GM23338 (cell line): ENCODE results near the gene ACP3. TPM values are rescaled to one million over a fixed set of nuclear protein-coding genes. Genes with fewer than 3 reads are reported as not detected.
A peak's percentile ranks its signal among the peaks of the same experiment; 100 is the strongest.

Experiments
- ATAC-seq: fragments of 200-7000 bp; cut with Tn5 transposase; 3 replicates; pipeline ENCODE4 v1.9.1; 2020
- DNase-seq: peaks from one replicate; pipeline ENCODE4 v3.0.0-alpha.2; 2015; ENCODE audit warnings: low spot score
- H2AFZ ChIP-seq: fragments of 200-600 bp; sonication (generic); 2 replicates; pipeline ENCODE4 v1.8.0; 2016; ENCODE audit warnings: antibody characterized with exemption, mild to moderate bottlenecking, moderate library complexity
- H3F3A ChIP-seq: fragments of 200-600 bp; sonication (generic); replicated peaks from 2 replicates; pipeline ENCODE4 v1.8.0; 2017; ENCODE audit warnings: antibody characterized with exemption, mixed run types, low read depth
- H3K27ac ChIP-seq: fragments of 200-600 bp; sonication (generic); 2 replicates; pipeline ENCODE4 v1.6.1; 2016; ENCODE audit warnings: low read depth
- H3K27me3 ChIP-seq: fragments of 200-600 bp; sonication (generic); 2 replicates; pipeline ENCODE4 v1.8.0; 2016; ENCODE audit warnings: mild to moderate bottlenecking, mixed run types, moderate library complexity; ENCODE audit not compliant: insufficient read depth
- H3K36me3 ChIP-seq: fragments of 200-600 bp; sonication (generic); 2 replicates; pipeline ENCODE4 v1.8.0; 2016; ENCODE audit warnings: mild to moderate bottlenecking; ENCODE audit not compliant: insufficient read depth
- H3K4me1 ChIP-seq: fragments of 200-600 bp; sonication (generic); 2 replicates; pipeline ENCODE4 v1.8.0; 2016; ENCODE audit warnings: mild to moderate bottlenecking, moderate library complexity; ENCODE audit not compliant: insufficient read depth
- H3K4me2 ChIP-seq: fragments of 200-600 bp; sonication (generic); 2 replicates; pipeline ENCODE4 v1.7.1; 2017; ENCODE audit warnings: mixed run types
- H3K4me3 ChIP-seq: fragments of 200-600 bp; sonication (generic); 2 replicates; pipeline ENCODE4 v1.6.1; 2016; ENCODE audit warnings: mixed run types
- H3K79me2 ChIP-seq: fragments of 200-600 bp; sonication (generic); replicated peaks from 2 replicates; pipeline ENCODE4 v1.8.0; 2017; ENCODE audit warnings: mild to moderate bottlenecking; ENCODE audit not compliant: insufficient read depth
- H3K9me2 ChIP-seq: fragments of 200-600 bp; sonication (generic); 2 replicates; pipeline ENCODE4 v1.8.0; 2017; ENCODE audit not compliant: insufficient read depth
- H4K20me1 ChIP-seq: fragments of 200-600 bp; sonication (generic); replicated peaks from 2 replicates; pipeline ENCODE4 v1.8.0; 2017; ENCODE audit warnings: mild to moderate bottlenecking; ENCODE audit not compliant: insufficient read depth
- H3K27ac Mint-ChIP-seq: 2 replicates; pipeline ENCODE4 v1.8.0; 2020; ENCODE audit warnings: inconsistent platforms, mild to moderate bottlenecking, moderate library complexity, mixed read lengths
- H3K27me3 Mint-ChIP-seq: 3 replicates; pipeline ENCODE4 v1.8.0; 2022; ENCODE audit warnings: low read depth, mild to moderate bottlenecking, moderate library complexity, mixed read lengths, inconsistent platforms; ENCODE audit not compliant: insufficient read depth, poor library complexity
- H3K36me3 Mint-ChIP-seq: 3 replicates; pipeline ENCODE4 v1.8.0; 2021; ENCODE audit warnings: low read depth, mild to moderate bottlenecking, inconsistent platforms, moderate library complexity, mixed read lengths
- H3K4me1 Mint-ChIP-seq: 3 replicates; pipeline ENCODE4 v1.8.0; 2020; ENCODE audit warnings: mild to moderate bottlenecking, inconsistent platforms, mixed read lengths
- H3K4me3 Mint-ChIP-seq: 3 replicates; pipeline ENCODE4 v1.8.0; 2021; ENCODE audit warnings: moderate library complexity, mild to moderate bottlenecking, inconsistent platforms, mixed read lengths
- H3K9me3 Mint-ChIP-seq: 3 replicates; pipeline ENCODE4 v1.8.0; 2020; ENCODE audit warnings: moderate library complexity, mild to moderate bottlenecking, inconsistent platforms, mixed read lengths
- ETS1 ChIP-seq: IDR thresholded peaks from 2 replicates; pipeline ENCODE4 v1.6.1; 2016; ENCODE audit warnings: antibody characterized with exemption
- EZH2 ChIP-seq: fragments of 200-600 bp; sonication (generic); IDR thresholded peaks from one replicate; pipeline ENCODE4 v1.8.0; 2017; ENCODE audit warnings: antibody characterized with exemption, mild to moderate bottlenecking, low read depth; ENCODE audit not compliant: unreplicated experiment
- EZH2phosphoT487 ChIP-seq: fragments of 200-600 bp; sonication (generic); IDR thresholded peaks from one replicate; pipeline ENCODE4 v1.8.1; 2018; ENCODE audit warnings: antibody characterized with exemption; ENCODE audit not compliant: unreplicated experiment
- NANOG ChIP-seq: IDR thresholded peaks from 2 replicates; pipeline ENCODE4 v1.6.1; 2016; ENCODE audit warnings: antibody characterized with exemption, borderline replicate concordance
- REST ChIP-seq: IDR thresholded peaks from one replicate; pipeline ENCODE4 v1.6.1; 2018; ENCODE audit warnings: antibody characterized with exemption; ENCODE audit not compliant: unreplicated experiment
- STAT1 ChIP-seq: IDR thresholded peaks from one replicate; pipeline ENCODE4 v1.6.1; 2016; ENCODE audit warnings: antibody characterized with exemption; ENCODE audit not compliant: unreplicated experiment
- ZNF114 ChIP-seq: fragments of 250-450 bp; sonication (Bioruptor Pico); IDR thresholded peaks from 2 replicates; pipeline ENCODE4 v1.5.0; 2020; ENCODE audit warnings: mild to moderate bottlenecking, moderate library complexity
- ZNF331 ChIP-seq: fragments of 250-450 bp; sonication (Bioruptor Pico); IDR thresholded peaks from 2 replicates; pipeline ENCODE4 v1.5.0; 2020; ENCODE audit warnings: low read depth, mild to moderate bottlenecking, moderate library complexity
- polyA plus RNA-seq: library from polyadenylated mRNA; unstranded; fragments of >200 nt; fragmentation: Nextera tagmentation; extraction: Ambion mirVana; gene quantifications from 2 replicates; pipeline ENCODE4 v1.2.1, GENCODE V29; 2016
- total RNA-seq: library from RNA; depleted of rRNA; stranded (reverse); fragments of >200 nt; shearing (Covaris generic); gene quantifications from 2 replicates; pipeline ENCODE4 v1.2.3, GENCODE V29; 2014
- TF ChIP-seq, protein P1 (sequence below), 2 experiments: fragments of 200-600 bp in 1 of 2; sonication (generic) in 1 of 2; conservative IDR thresholded peaks; 2 replicates each; pipeline versions ENCODE4 v1.5.1 to v1.6.1; 2016 to 2017; ENCODE audit warnings: antibody characterized with exemption in 2 of 2, low read depth in 2 of 2, mild to moderate bottlenecking in 2 of 2, moderate library complexity in 1 of 2
- TF ChIP-seq, protein P2 (sequence below): fragments of 250-450 bp; sonication (Bioruptor Pico); IDR thresholded peaks from 2 replicates; pipeline ENCODE4 v1.5.0; 2020; ENCODE audit warnings: mild to moderate bottlenecking, moderate library complexity

Gene ACP3
- total and polyA plus RNA-seq, 2 experiments from 2014 or later, result 1.1 to 3.5 TPM

GRCh38 chr3:132286035-132286434 is 31.2 kb upstream of the ACP3 start:
- H3K4me1 Mint-ChIP-seq, result peaks cover 35% of the 10 kb centered on the region
- Histone ChIP-seq H2AFZ (no peak overlapping the region), H3K27ac (peak overlapping the region; percentile 27; the same call in 1 of the 2 replicates), H3K4me1 (peaks cover 39% of the 10 kb centered on the region), H3F3A (peaks cover 7% of the 10 kb centered on the region; the same call in 1 of the 2 replicates), H3K4me3 (no peak overlapping the region), H3K4me2 (peak overlapping the region; percentile 66), H3K36me3 (no peaks in the 10 kb centered on the region), H3K9me2 (no peaks in the 10 kb centered on the region), H3K27me3 (no peaks in the 10 kb centered on the region), H3K79me2 (no peaks in the 10 kb centered on the region), H4K20me1 (no peaks in the 10 kb centered on the region)
- no peak for TF ChIP-seq REST
- TF ChIP-seq STAT1, result no peak
- TF ChIP-seq NANOG, result no peak
- TF ChIP-seq ZNF331 (CRISPR knock-in tag), result no peak
- TF ChIP-seq ZNF114 (CRISPR knock-in tag), result no peak
- TF ChIP-seq EZH2, result no peak
- TF ChIP-seq, protein P1, sequence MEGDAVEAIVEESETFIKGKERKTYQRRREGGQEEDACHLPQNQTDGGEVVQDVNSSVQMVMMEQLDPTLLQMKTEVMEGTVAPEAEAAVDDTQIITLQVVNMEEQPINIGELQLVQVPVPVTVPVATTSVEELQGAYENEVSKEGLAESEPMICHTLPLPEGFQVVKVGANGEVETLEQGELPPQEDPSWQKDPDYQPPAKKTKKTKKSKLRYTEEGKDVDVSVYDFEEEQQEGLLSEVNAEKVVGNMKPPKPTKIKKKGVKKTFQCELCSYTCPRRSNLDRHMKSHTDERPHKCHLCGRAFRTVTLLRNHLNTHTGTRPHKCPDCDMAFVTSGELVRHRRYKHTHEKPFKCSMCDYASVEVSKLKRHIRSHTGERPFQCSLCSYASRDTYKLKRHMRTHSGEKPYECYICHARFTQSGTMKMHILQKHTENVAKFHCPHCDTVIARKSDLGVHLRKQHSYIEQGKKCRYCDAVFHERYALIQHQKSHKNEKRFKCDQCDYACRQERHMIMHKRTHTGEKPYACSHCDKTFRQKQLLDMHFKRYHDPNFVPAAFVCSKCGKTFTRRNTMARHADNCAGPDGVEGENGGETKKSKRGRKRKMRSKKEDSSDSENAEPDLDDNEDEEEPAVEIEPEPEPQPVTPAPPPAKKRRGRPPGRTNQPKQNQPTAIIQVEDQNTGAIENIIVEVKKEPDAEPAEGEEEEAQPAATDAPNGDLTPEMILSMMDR (conservative IDR thresholded peaks at IDR 0.05; ENCODE audit: low read depth in 2 of 2), result no peak
- TF ChIP-seq, protein P2, sequence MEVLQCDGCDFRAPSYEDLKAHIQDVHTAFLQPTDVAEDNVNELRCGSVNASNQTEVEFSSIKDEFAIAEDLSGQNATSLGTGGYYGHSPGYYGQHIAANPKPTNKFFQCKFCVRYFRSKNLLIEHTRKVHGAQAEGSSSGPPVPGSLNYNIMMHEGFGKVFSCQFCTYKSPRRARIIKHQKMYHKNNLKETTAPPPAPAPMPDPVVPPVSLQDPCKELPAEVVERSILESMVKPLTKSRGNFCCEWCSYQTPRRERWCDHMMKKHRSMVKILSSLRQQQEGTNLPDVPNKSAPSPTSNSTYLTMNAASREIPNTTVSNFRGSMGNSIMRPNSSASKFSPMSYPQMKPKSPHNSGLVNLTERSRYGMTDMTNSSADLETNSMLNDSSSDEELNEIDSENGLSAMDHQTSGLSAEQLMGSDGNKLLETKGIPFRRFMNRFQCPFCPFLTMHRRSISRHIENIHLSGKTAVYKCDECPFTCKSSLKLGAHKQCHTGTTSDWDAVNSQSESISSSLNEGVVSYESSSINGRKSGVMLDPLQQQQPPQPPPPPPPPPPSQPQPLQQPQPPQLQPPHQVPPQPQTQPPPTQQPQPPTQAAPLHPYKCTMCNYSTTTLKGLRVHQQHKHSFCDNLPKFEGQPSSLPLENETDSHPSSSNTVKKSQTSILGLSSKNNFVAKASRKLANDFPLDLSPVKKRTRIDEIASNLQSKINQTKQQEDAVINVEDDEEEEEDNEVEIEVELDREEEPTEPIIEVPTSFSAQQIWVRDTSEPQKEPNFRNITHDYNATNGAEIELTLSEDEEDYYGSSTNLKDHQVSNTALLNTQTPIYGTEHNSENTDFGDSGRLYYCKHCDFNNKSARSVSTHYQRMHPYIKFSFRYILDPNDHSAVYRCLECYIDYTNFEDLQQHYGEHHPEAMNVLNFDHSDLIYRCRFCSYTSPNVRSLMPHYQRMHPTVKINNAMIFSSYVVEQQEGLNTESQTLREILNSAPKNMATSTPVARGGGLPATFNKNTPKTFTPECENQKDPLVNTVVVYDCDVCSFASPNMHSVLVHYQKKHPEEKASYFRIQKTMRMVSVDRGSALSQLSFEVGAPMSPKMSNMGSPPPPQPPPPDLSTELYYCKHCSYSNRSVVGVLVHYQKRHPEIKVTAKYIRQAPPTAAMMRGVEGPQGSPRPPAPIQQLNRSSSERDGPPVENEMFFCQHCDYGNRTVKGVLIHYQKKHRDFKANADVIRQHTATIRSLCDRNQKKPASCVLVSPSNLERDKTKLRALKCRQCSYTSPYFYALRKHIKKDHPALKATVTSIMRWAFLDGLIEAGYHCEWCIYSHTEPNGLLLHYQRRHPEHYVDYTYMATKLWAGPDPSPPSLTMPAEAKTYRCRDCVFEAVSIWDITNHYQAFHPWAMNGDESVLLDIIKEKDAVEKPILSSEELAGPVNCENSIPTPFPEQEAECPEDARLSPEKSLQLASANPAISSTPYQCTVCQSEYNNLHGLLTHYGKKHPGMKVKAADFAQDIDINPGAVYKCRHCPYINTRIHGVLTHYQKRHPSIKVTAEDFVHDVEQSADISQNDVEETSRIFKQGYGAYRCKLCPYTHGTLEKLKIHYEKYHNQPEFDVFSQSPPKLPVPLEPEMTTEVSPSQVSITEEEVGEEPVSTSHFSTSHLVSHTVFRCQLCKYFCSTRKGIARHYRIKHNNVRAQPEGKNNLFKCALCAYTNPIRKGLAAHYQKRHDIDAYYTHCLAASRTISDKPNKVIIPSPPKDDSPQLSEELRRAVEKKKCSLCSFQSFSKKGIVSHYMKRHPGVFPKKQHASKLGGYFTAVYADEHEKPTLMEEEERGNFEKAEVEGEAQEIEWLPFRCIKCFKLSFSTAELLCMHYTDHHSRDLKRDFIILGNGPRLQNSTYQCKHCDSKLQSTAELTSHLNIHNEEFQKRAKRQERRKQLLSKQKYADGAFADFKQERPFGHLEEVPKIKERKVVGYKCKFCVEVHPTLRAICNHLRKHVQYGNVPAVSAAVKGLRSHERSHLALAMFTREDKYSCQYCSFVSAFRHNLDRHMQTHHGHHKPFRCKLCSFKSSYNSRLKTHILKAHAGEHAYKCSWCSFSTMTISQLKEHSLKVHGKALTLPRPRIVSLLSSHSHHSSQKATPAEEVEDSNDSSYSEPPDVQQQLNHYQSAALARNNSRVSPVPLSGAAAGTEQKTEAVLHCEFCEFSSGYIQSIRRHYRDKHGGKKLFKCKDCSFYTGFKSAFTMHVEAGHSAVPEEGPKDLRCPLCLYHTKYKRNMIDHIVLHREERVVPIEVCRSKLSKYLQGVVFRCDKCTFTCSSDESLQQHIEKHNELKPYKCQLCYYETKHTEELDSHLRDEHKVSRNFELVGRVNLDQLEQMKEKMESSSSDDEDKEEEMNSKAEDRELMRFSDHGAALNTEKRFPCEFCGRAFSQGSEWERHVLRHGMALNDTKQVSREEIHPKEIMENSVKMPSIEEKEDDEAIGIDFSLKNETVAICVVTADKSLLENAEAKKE (CRISPR knock-in tag), result no peak
- TF ChIP-seq ETS1, result no peak
- no peak for TF ChIP-seq EZH2phosphoT487
- no peaks in the 10 kb centered on the region for H3K36me3 Mint-ChIP-seq
- ATAC-seq, result no peak
- H3K27ac Mint-ChIP-seq, result no peak overlapping the region
- H3K27me3 Mint-ChIP-seq, result no peaks in the 10 kb centered on the region
- H3K4me3 Mint-ChIP-seq, result no peak overlapping the region
- peaks cover 8% of the 10 kb centered on the region; the same call in 2 of the 3 replicates for H3K9me3 Mint-ChIP-seq
- DNase-seq, result no peak
